Ovary (tissue), 3 donors: ENCODE measurements around the gene ETV4.

Experiments used
- EP300 ChIP-seq: sonication (generic); formaldehyde crosslinking; IDR thresholded peaks from one replicate; pipeline ENCODE4 v1.6.1; 2017; ENCODE audit warnings: antibody characterized with exemption
- POLR2A ChIP-seq: fragments of 450-650 bp; IDR thresholded peaks from one replicate; pipeline ENCODE4 v1.6.1; 2017; ENCODE audit warnings: antibody characterized with exemption, mild to moderate bottlenecking, moderate library complexity
- TF ChIP-seq, protein P1 (sequence below), 3 donors: fragments of 450-650 bp in 2 of 3; fragments of 200-600 bp in 1 of 3; IDR thresholded peaks; one replicate each; pipeline versions ENCODE4 v1.5.1 to v1.8.0; 2016 to 2022; ENCODE audit warnings: antibody characterized with exemption in 3 of 3, mild to moderate bottlenecking in 1 of 3
- donor health status: DM: no; HTN: no; CAD: no.

GRCh38 chr17:43577664-43578403, 31.7 kb upstream of the ETV4 start:
- TF ChIP-seq, protein P1, sequence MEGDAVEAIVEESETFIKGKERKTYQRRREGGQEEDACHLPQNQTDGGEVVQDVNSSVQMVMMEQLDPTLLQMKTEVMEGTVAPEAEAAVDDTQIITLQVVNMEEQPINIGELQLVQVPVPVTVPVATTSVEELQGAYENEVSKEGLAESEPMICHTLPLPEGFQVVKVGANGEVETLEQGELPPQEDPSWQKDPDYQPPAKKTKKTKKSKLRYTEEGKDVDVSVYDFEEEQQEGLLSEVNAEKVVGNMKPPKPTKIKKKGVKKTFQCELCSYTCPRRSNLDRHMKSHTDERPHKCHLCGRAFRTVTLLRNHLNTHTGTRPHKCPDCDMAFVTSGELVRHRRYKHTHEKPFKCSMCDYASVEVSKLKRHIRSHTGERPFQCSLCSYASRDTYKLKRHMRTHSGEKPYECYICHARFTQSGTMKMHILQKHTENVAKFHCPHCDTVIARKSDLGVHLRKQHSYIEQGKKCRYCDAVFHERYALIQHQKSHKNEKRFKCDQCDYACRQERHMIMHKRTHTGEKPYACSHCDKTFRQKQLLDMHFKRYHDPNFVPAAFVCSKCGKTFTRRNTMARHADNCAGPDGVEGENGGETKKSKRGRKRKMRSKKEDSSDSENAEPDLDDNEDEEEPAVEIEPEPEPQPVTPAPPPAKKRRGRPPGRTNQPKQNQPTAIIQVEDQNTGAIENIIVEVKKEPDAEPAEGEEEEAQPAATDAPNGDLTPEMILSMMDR (IDR thresholded peaks at IDR 0.05): no peak
- TF ChIP-seq EP300 (no peak), POLR2A (no peak)
